ENCODE data around the gene ANAPC2.

The ANAPC2 gene

GRCh38 chr9:137167747-137168572, 20.4 kb downstream of the ANAPC2 start:
- no peak for DNase-seq (ENCODE audit: low read depth)
- TF ChIP-seq, protein P1, sequence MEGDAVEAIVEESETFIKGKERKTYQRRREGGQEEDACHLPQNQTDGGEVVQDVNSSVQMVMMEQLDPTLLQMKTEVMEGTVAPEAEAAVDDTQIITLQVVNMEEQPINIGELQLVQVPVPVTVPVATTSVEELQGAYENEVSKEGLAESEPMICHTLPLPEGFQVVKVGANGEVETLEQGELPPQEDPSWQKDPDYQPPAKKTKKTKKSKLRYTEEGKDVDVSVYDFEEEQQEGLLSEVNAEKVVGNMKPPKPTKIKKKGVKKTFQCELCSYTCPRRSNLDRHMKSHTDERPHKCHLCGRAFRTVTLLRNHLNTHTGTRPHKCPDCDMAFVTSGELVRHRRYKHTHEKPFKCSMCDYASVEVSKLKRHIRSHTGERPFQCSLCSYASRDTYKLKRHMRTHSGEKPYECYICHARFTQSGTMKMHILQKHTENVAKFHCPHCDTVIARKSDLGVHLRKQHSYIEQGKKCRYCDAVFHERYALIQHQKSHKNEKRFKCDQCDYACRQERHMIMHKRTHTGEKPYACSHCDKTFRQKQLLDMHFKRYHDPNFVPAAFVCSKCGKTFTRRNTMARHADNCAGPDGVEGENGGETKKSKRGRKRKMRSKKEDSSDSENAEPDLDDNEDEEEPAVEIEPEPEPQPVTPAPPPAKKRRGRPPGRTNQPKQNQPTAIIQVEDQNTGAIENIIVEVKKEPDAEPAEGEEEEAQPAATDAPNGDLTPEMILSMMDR (conservative IDR thresholded peaks at IDR 0.05; ENCODE audit: low read depth, low read length): no peak
- no peak overlapping the region for H3K4me3 ChIP-seq (ENCODE audit: low read depth, low read length)

GRCh38 chr9:137167277-137167746, 21.0 kb downstream of the ANAPC2 start:
- no peak overlapping the region for H3K4me3 ChIP-seq (ENCODE audit: low read depth, low read length)
- no peak for DNase-seq (ENCODE audit: low read depth)
- TF ChIP-seq, protein P1 (conservative IDR thresholded peaks at IDR 0.05; ENCODE audit: low read depth, low read length): no peak

- H3K4me3 ChIP-seq (ENCODE audit: low read depth, low read length): no peak overlapping the region
- DNase-seq (ENCODE audit: low read depth): no peak
- TF ChIP-seq, protein P1 (conservative IDR thresholded peaks at IDR 0.05; ENCODE audit: low read depth, low read length): no peak
Observed at GRCh38 chr9:137166380-137167229, 21.8 kb downstream of the ANAPC2 start.

GRCh38 chr9:137165250-137165836, 23.0 kb downstream of the ANAPC2 start:
- no peak for DNase-seq (ENCODE audit: low read depth)
- H3K4me3 ChIP-seq (ENCODE audit: low read depth, low read length): no peak overlapping the region
- TF ChIP-seq, protein P1 (conservative IDR thresholded peaks at IDR 0.05; ENCODE audit: low read depth, low read length): no peak

DNA sequence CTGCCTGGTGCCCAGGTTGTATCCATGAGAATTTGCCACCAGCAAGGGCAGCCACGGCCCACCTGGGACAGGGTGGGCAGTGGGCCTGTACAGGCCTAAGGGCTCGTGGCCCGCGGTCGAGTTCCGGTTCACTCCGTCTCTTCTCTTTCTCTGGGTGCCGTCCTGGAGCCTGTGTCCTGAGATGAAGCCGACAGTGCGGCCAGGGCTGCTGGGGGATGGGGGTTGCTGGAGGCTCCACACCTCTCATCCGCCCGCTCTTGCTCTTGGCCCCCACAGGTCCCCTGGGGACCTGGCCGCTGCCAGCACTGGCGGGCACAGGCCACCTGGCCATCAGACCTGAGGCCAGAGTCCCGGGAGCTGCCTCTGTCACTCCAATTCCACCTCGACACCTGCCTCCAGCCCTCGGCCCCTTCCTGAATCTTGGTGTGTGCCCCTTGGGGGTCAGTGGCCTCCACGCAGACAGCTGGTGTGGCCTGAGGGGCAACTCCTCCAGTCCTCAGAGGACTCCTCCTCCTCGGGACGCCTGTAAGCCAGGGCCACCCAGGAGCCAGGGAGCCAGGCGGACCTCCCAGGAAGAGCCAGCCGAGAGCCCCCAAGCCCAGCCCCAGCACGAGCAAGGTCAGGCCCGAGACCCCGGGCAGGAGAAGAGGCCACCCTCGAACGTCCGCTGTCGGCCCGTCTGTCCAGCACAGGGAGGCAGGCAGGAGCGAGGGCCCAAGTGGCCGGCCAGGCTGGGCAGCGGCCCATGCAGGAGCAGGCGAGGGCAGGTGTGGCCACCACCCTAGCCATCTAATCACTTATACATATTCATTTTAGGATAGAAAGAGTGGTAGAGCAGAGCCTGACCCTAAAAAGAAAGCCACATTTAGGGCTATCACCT, 23.8 kb downstream of the ANAPC2 start:
- H3K4me3 ChIP-seq (ENCODE audit: low read depth, low read length): no peak overlapping the region
- no peak for DNase-seq (ENCODE audit: low read depth)
- TF ChIP-seq, protein P1 (conservative IDR thresholded peaks at IDR 0.05; ENCODE audit: low read depth, low read length): no peak

GRCh38 chr9:137163805-137164204, 24.6 kb downstream of the ANAPC2 start:
- no peak for DNase-seq (ENCODE audit: low read depth)
- no peak overlapping the region for H3K4me3 ChIP-seq (ENCODE audit: low read depth, low read length)
- TF ChIP-seq, protein P1 (conservative IDR thresholded peaks at IDR 0.05; ENCODE audit: low read depth, low read length): no peak
